Mammary epithelial cell (primary cell): ENCODE results near the gene HBA2.

ENCODE experiments used
- EZH2 ChIP-seq: IDR thresholded peaks from 2 replicates; pipeline ENCODE4 v1.6.1; 2012; ENCODE audit warnings: low read length, inconsistent platforms, borderline replicate concordance
- TF ChIP-seq, protein P1 (sequence below), 2 donors: IDR thresholded peaks in 1 of 2; conservative IDR thresholded peaks in 1 of 2; 2 replicates each; pipeline ENCODE4 v1.5.1; 2011 to 2012; ENCODE audit warnings: inconsistent platforms in 2 of 2, low read length in 2 of 2, mild to moderate bottlenecking in 2 of 2, control low read depth in 1 of 2, low read depth in 1 of 2; ENCODE audit not compliant: insufficient read depth in 1 of 2; ENCODE audit errors: extremely low read depth in 1 of 2

GRCh38 chr16:180681-181564 lies 8.2 kb downstream of the HBA2 start:
- TF ChIP-seq, protein P1, sequence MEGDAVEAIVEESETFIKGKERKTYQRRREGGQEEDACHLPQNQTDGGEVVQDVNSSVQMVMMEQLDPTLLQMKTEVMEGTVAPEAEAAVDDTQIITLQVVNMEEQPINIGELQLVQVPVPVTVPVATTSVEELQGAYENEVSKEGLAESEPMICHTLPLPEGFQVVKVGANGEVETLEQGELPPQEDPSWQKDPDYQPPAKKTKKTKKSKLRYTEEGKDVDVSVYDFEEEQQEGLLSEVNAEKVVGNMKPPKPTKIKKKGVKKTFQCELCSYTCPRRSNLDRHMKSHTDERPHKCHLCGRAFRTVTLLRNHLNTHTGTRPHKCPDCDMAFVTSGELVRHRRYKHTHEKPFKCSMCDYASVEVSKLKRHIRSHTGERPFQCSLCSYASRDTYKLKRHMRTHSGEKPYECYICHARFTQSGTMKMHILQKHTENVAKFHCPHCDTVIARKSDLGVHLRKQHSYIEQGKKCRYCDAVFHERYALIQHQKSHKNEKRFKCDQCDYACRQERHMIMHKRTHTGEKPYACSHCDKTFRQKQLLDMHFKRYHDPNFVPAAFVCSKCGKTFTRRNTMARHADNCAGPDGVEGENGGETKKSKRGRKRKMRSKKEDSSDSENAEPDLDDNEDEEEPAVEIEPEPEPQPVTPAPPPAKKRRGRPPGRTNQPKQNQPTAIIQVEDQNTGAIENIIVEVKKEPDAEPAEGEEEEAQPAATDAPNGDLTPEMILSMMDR (conservative IDR thresholded peaks at IDR 0.05 in 1 of 2, IDR thresholded peaks at IDR 0.05 in 1 of 2; ENCODE audit: extremely low read depth in 1 of 2, insufficient read depth in 1 of 2, low read depth in 1 of 2, low read length in 2 of 2) = no peak
- TF ChIP-seq EZH2 = no peak
